Hepatocyte (in vitro differentiated cells): ENCODE data around the gene CPEB2.

ENCODE experiments used
- EZH2 ChIP-seq: fragments of 200-600 bp; sonication (generic); IDR thresholded peaks from 2 replicates; pipeline ENCODE4 v1.6.1; 2016; ENCODE audit warnings: antibody characterized with exemption, mild to moderate bottlenecking, borderline replicate concordance
- EZH2phosphoT487 ChIP-seq: fragments of 200-600 bp; sonication (generic); IDR thresholded peaks from one replicate; pipeline ENCODE4 v1.6.1; 2018; ENCODE audit warnings: antibody characterized with exemption, mild to moderate bottlenecking, low read depth, moderate library complexity; ENCODE audit not compliant: unreplicated experiment, severe bottlenecking
- TF ChIP-seq, protein P1 (sequence below): fragments of 200-600 bp; sonication (generic); IDR thresholded peaks from 2 replicates; pipeline ENCODE4 v1.5.1; 2016; ENCODE audit warnings: antibody characterized with exemption, mild to moderate bottlenecking; ENCODE audit not compliant: poor library complexity

DNA sequence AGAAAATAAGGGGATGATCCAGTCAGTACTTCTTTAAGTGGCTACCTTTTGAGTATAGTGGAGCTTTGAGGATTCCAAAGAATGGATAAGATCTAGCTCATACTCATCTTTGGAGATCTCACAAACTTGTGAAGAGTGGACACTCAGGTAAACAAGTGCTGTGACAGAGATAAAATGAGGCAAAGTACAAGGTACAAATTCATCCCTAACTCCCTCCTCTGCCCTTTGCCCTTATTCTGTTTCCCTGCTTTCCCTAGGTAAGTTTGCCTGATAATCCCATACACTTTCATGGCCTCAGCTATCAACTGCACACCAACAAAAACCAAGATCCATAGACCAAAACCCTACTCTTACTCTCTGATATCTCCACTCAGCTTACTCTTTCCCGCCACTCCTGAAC lies 16.4 kb upstream of the CPEB2 start:
- TF ChIP-seq, protein P1, sequence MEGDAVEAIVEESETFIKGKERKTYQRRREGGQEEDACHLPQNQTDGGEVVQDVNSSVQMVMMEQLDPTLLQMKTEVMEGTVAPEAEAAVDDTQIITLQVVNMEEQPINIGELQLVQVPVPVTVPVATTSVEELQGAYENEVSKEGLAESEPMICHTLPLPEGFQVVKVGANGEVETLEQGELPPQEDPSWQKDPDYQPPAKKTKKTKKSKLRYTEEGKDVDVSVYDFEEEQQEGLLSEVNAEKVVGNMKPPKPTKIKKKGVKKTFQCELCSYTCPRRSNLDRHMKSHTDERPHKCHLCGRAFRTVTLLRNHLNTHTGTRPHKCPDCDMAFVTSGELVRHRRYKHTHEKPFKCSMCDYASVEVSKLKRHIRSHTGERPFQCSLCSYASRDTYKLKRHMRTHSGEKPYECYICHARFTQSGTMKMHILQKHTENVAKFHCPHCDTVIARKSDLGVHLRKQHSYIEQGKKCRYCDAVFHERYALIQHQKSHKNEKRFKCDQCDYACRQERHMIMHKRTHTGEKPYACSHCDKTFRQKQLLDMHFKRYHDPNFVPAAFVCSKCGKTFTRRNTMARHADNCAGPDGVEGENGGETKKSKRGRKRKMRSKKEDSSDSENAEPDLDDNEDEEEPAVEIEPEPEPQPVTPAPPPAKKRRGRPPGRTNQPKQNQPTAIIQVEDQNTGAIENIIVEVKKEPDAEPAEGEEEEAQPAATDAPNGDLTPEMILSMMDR: no peak
- TF ChIP-seq EZH2: no peak
- TF ChIP-seq EZH2phosphoT487: no peak
